Adrenal gland (tissue), 19 donors: Measurements from ENCODE around the gene ANAPC1. TPM values are rescaled to one million over a fixed set of nuclear protein-coding genes. Genes with fewer than 3 reads are reported as not detected.

ENCODE experiments used
- DNase-seq, 7 donors: peaks; one replicate each; pipeline ENCODE4 v3.0.0-alpha.2; 2019 to 2020
- H3K27ac ChIP-seq, 5 donors: fragments of 200-600 bp; sonication (generic) in 4 of 5; 1 replicate in 3 of 5; 2 replicates in 2 of 5; pipeline versions ENCODE4 v1.5.1 to v1.8.0; 2016 to 2020; ENCODE audit warnings: mild to moderate bottlenecking in 1 of 5
- H3K27me3 ChIP-seq: fragments of 200-600 bp; 2 replicates; pipeline ENCODE4 v1.8.0; 2021
- H3K36me3 ChIP-seq, 2 donors: fragments of 200-600 bp; replicated peaks in 1 of 2; 1 replicate in 1 of 2; 2 replicates in 1 of 2; pipeline versions ENCODE4 v1.5.1 to v1.8.0; 2018 to 2022
- H3K4me1 ChIP-seq, 2 donors: fragments of 200-600 bp; replicated peaks in 1 of 2; 1 replicate in 1 of 2; 2 replicates in 1 of 2; pipeline versions ENCODE4 v1.5.1 to v1.8.0; 2018 to 2021
- H3K4me3 ChIP-seq, 4 donors: fragments of 200-600 bp; sonication (generic) in 3 of 4; one replicate each; pipeline ENCODE4 v1.5.1; 2016 to 2018
- H3K9me3 ChIP-seq, 3 donors: fragments of 200-600 bp; sonication (generic) in 1 of 3; replicated peaks in 1 of 3; 1 replicate in 2 of 3; 2 replicates in 1 of 3; pipeline versions ENCODE4 v1.5.1 to v1.8.0; 2016 to 2021
- POLR2A ChIP-seq, 2 donors: fragments of 450-650 bp; IDR thresholded peaks; one replicate each; pipeline ENCODE4 v1.6.1; 2017; ENCODE audit warnings: antibody characterized with exemption in 2 of 2, mild to moderate bottlenecking in 2 of 2, moderate library complexity in 1 of 2
- WGBS, 4 donors: extraction: QIAGEN DNeasy Blood & Tissue Kit in 2 of 4; methylation state at CpG; one replicate each; pipeline versions ENCODE4 v1.1.5 to v1.1.7; 2013 to 2017; 5-methylcytosine and 5-hydroxymethylcytosine counted together
- intact Hi-C, 2 donors: fragments of 100-400 bp; cut with DNase I; formaldehyde crosslinking; loops; one replicate each; pipeline versions ENCODE4 v1.14.1 to v1.15.0; 2022 to 2023
- long read RNA-seq, 10 donors: library from polyadenylated mRNA in 3 of 10; unstranded in 2 of 10; stranded (forward) in 1 of 10; transcript quantifications; one replicate each; pipeline ENCODE4 v2.0.0 and lab custom pipeline, GENCODE V29; 2021 to 2026
- polyA plus RNA-seq, 3 donors: library from polyadenylated mRNA; stranded (reverse); fragments of 200-250 nt in 2 of 3; fragments of 350-450 nt in 1 of 3; fragmentation: Illumina TruSeq in 1 of 3; extraction: RNeasy Lipid Tissue Mini Kit (QIAGEN cat#74804) in 1 of 3; gene quantifications; one replicate each; pipeline ENCODE4 v1.2.3, GENCODE V29; 2013 to 2014
- total RNA-seq, 9 donors: library from RNA; depleted of rRNA in 4 of 9; stranded (reverse); fragments of >200 nt in 4 of 9; fragments of 120-200 nt in 1 of 9; fragmentation: NEBNext Ultra II Directional in 1 of 9; extraction: Animal tissue kit (Norgen Biotek cat#: 25700) in 1 of 9; gene quantifications; one replicate each; pipeline versions ENCODE4 v1.1.0 to v1.2.4, GENCODE V29; 2013 to 2023
- TF ChIP-seq, protein P1 (sequence below), 6 experiments: fragments of 450-650 bp in 4 of 6; fragments of 200-600 bp in 2 of 6; sonication (generic) in 1 of 6; IDR thresholded peaks; 1 replicate in 5 of 6; 2 replicates in 1 of 6; pipeline versions ENCODE4 v1.5.1 to v1.8.0; 2016 to 2021; ENCODE audit warnings: antibody characterized with exemption in 6 of 6, mild to moderate bottlenecking in 2 of 6, moderate library complexity in 1 of 6
- donor health status: healthy with polysubstance abuse.
- donor health status: Bipolar disorder and iron deficiency.
- donor health status: DM: yes; HTN: yes; CAD: no.
- donor health status: DM: no; HTN: no; CAD: no.
- donor health status: DM: no; HTN: no; CAD: no.
- donor health status: DM: yes; HTN: yes; CAD: no.

The ANAPC1 gene, protein sequence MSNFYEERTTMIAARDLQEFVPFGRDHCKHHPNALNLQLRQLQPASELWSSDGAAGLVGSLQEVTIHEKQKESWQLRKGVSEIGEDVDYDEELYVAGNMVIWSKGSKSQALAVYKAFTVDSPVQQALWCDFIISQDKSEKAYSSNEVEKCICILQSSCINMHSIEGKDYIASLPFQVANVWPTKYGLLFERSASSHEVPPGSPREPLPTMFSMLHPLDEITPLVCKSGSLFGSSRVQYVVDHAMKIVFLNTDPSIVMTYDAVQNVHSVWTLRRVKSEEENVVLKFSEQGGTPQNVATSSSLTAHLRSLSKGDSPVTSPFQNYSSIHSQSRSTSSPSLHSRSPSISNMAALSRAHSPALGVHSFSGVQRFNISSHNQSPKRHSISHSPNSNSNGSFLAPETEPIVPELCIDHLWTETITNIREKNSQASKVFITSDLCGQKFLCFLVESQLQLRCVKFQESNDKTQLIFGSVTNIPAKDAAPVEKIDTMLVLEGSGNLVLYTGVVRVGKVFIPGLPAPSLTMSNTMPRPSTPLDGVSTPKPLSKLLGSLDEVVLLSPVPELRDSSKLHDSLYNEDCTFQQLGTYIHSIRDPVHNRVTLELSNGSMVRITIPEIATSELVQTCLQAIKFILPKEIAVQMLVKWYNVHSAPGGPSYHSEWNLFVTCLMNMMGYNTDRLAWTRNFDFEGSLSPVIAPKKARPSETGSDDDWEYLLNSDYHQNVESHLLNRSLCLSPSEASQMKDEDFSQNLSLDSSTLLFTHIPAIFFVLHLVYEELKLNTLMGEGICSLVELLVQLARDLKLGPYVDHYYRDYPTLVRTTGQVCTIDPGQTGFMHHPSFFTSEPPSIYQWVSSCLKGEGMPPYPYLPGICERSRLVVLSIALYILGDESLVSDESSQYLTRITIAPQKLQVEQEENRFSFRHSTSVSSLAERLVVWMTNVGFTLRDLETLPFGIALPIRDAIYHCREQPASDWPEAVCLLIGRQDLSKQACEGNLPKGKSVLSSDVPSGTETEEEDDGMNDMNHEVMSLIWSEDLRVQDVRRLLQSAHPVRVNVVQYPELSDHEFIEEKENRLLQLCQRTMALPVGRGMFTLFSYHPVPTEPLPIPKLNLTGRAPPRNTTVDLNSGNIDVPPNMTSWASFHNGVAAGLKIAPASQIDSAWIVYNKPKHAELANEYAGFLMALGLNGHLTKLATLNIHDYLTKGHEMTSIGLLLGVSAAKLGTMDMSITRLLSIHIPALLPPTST (N-terminal part only)
- total RNA-seq = 10 to 100 TPM; 22.6 to 63.9 (median 27.1) TPM
- polyA plus RNA-seq = 10 to 100 TPM in 1 of 3 donors, 1 to 10 TPM in 2; 5.4 to 16.1 (median 6.0) TPM
- long read RNA-seq, donor 1, partial matches to known transcripts = 0 of 3 reads
- long read RNA-seq, donor 1, other reads (novel, unspliced or antisense) = 0 of 3 reads
- long read RNA-seq, donor 2, partial matches to known transcripts = 0 of 1 reads
- long read RNA-seq, donor 2, other reads (novel, unspliced or antisense) = 0 of 1 reads
- long read RNA-seq, donor 3, transcript ANAPC1-206 (2 exons, 580 nt) = major isoform, 5 of 5 reads
- long read RNA-seq, donor 3, partial matches to known transcripts = 0 of 5 reads
- long read RNA-seq, donor 3, other reads (novel, unspliced or antisense) = 0 of 5 reads
- long read RNA-seq, donor 4, partial matches to known transcripts = 2 of 6 reads
- long read RNA-seq, donor 4, other reads (novel, unspliced or antisense) = 2 of 6 reads
- long read RNA-seq, donor 5, full-length matches to known transcripts = 9 of 15 reads
- long read RNA-seq, donor 5, partial matches to known transcripts = 2 of 15 reads
- long read RNA-seq, donor 5, other reads (novel, unspliced or antisense) = 4 of 15 reads
- long read RNA-seq, donor 6, partial matches to known transcripts = 1 of 1 reads
- long read RNA-seq, donor 6, other reads (novel, unspliced or antisense) = 0 of 1 reads
- long read RNA-seq, donor 7, partial matches to known transcripts = 0 of 1 reads
- long read RNA-seq, donor 7, other reads (novel, unspliced or antisense) = 0 of 1 reads
- long read RNA-seq, donor 8, partial matches to known transcripts = 0 of 1 reads
- long read RNA-seq, donor 8, other reads (novel, unspliced or antisense) = 0 of 1 reads
- long read RNA-seq, donor 9 = 0 reads
- long read RNA-seq, donor 10, partial matches to known transcripts = 0 of 2 reads
- long read RNA-seq, donor 10, other reads (novel, unspliced or antisense) = 0 of 2 reads

DNA sequence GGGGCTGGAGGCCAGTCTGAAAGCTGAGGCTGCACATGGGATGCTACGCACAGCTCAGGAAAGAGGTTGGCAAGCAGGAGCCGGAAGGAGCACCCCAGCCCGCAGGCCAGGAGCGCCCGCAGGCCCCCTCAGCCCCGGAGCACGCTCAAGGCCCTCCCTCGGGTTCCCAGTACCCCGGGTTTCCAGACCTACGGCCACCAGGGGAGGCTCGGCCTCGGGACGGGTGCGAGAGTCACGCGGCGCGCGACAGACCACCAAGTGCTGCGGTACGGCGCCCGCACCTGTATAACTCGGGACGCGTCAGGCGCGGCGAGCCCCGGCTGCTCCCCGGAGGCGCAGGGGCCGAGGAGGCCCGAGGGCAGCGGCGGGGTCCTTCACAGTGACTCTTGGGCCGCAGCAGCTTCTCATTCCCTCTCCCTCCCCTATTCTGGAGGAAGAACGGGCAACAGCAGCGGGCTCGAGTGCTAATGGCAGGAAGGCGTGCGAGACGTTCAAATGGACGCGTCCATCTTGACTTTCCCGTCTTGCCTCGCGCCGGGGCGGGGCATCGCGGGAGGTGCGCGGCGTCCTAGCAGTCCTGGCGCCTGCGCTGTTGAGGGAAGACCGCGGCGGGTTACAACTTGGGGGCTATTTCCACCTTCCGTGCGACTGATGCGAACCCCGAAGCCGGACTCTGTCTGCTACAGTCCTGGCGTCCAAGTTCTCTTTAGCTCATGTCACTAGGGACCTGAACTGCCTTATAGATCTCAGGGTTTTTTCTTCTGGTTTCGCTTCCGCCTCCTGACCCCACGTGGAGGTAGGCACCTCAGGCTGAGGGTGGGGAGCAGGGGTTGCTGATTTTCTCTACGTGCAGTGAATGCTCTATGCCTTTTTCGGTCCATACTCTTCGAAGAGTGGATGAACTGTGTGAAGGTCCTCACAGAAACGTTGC is at the start of gene ANAPC1:
Gene ANAPC1, minus strand, starts transcription at position 533 of the 931 bp plus-strand sequence. CDS start 3,368 bp downstream, outside the sequence.
- Histone ChIP-seq H3K9me3 (no peaks in the 10 kb centered on the region), H3K27me3 (no peaks in the 10 kb centered on the region), H3K4me1 (peaks cover 4 to 9% of the 10 kb centered on the region in 2 donors), H3K36me3 (peaks cover 0 to 5% of the 10 kb centered on the region in 2 donors), H3K4me3 (peak within 1 kb of the TSS; percentile 75 to 97 (median 88)), H3K27ac (peak within 1 kb of the TSS; percentile 62 to 85 (median 78))
- WGBS, 4 donors = 0 to 1% (median 0%) methylated on average over 12 to 73 of the region's 73 CpGs
- TF ChIP-seq, protein P1, sequence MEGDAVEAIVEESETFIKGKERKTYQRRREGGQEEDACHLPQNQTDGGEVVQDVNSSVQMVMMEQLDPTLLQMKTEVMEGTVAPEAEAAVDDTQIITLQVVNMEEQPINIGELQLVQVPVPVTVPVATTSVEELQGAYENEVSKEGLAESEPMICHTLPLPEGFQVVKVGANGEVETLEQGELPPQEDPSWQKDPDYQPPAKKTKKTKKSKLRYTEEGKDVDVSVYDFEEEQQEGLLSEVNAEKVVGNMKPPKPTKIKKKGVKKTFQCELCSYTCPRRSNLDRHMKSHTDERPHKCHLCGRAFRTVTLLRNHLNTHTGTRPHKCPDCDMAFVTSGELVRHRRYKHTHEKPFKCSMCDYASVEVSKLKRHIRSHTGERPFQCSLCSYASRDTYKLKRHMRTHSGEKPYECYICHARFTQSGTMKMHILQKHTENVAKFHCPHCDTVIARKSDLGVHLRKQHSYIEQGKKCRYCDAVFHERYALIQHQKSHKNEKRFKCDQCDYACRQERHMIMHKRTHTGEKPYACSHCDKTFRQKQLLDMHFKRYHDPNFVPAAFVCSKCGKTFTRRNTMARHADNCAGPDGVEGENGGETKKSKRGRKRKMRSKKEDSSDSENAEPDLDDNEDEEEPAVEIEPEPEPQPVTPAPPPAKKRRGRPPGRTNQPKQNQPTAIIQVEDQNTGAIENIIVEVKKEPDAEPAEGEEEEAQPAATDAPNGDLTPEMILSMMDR (IDR thresholded peaks at IDR 0.05) = no peak
- TF ChIP-seq POLR2A (IDR thresholded peaks at IDR 0.05) = peak in 1 of 2 donors; percentile 57
- peak; percentile 78 to 88 (median 85) for DNase-seq
- intact Hi-C loops = no loop called here

DNA sequence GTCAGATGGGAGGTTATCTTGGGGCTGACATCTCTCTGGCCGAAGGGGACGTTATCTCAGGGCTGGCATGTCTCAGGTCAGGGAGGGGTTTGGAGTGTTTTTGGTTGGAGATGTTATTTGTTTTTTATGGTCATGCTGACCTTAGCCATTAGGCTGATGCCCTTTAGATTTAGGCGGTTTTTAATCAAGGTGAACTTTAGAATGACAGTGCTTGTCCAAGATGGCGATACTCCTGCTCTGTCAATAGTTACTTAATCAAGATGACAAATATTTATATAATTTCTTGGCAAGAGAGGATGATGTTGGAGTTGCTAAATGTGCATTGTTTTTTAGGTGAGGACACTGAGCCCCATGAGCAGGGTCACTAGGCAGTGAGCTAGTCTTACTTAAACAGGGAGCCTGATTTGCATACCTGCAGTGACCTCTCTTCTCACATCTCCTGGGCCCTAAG is 48.9 kb upstream of the ANAPC1 start:
- no peaks in the 10 kb centered on the region for H3K9me3 ChIP-seq
- peak in 1 of 7 donors; percentile 10 for DNase-seq
- H3K4me3 ChIP-seq = no peak overlapping the region
- WGBS, 4 donors = 59 to 68% (median 63%) methylated on average over 4 of the region's 4 CpGs
- TF ChIP-seq, protein P1 (IDR thresholded peaks at IDR 0.05) = no peak
- TF ChIP-seq POLR2A (IDR thresholded peaks at IDR 0.05) = no peak
- H3K4me1 ChIP-seq = peaks cover 13 to 48% of the 10 kb centered on the region in 2 donors
- no peaks in the 10 kb centered on the region for H3K27me3 ChIP-seq
- no peak overlapping the region for H3K27ac ChIP-seq
- intact Hi-C loops = no loop called here
- peaks cover 0 to 55% of the 10 kb centered on the region in 2 donors for H3K36me3 ChIP-seq
